GM18873 (cell line): ENCODE data around the gene NUP85.
A peak's percentile ranks its signal among the peaks of the same experiment; 100 is the strongest.
"Not testable (repeated sequence)": the region's sequence is repeated elsewhere in the genome, so short reads cannot be mapped to it uniquely, and the experiment has no call there.

Source experiments
- ATAC-seq: cut with Tn5 transposase; IDR thresholded peaks from one replicate; pipeline ENCODE4 v1.9.1; 2021; ENCODE audit warnings: mild to moderate bottlenecking, moderate library complexity, moderate number of reproducible peaks; ENCODE audit not compliant: unreplicated experiment, low FRiP score

The NUP85 gene

GRCh38 chr17:75239778-75240393, 34.4 kb downstream of the NUP85 start:
- ATAC-seq: no peak

- ATAC-seq: no peak
These were observed 35.1 kb downstream of the NUP85 start for GRCh38 chr17:75240394-75241142.

- ATAC-seq: no peak
These were observed 35.6 kb downstream of the NUP85 start for GRCh38 chr17:75241143-75241430.

- ATAC-seq: no peak
These were observed 36.0 kb downstream of the NUP85 start for GRCh38 chr17:75241502-75241901.

GRCh38 chr17:75241996-75242460, 36.5 kb downstream of the NUP85 start:
- ATAC-seq: no peak

GRCh38 chr17:75242461-75243042, 37.1 kb downstream of the NUP85 start:
- no peak for ATAC-seq

GRCh38 chr17:75244133-75244866, 38.8 kb downstream of the NUP85 start:
- no peak for ATAC-seq

GRCh38 chr17:75245011-75245410, 39.5 kb downstream of the NUP85 start:
- ATAC-seq: no peak

GRCh38 chr17:75246404-75246803, 40.9 kb downstream of the NUP85 start:
- no peak for ATAC-seq

GRCh38 chr17:75249564-75249963, 44.1 kb downstream of the NUP85 start:
- no peak for ATAC-seq

GRCh38 chr17:75250009-75250471, 44.6 kb downstream of the NUP85 start:
- peak; percentile 86 for ATAC-seq

GRCh38 chr17:75252039-75252816, 46.7 kb downstream of the NUP85 start:
- ATAC-seq: no peak

- ATAC-seq: not testable (repeated sequence)
These were observed 50.6 kb downstream of the NUP85 start for GRCh38 chr17:75255954-75256698.

- not testable (repeated sequence) for ATAC-seq
These were observed 51.7 kb downstream of the NUP85 start for GRCh38 chr17:75257228-75257627.

- peak; percentile 8 for ATAC-seq
These were observed 55.3 kb downstream of the NUP85 start for GRCh38 chr17:75260641-75261335.

- peak; percentile 79 for ATAC-seq
These were observed 56.0 kb downstream of the NUP85 start, which contains the start of the genes GGA3 and MRPS7 for GRCh38 chr17:75261336-75262111. GGA3 (minus strand) TSS chr17:75261606; CDS start chr17:75261587, 19 bp downstream. MRPS7 (plus strand) TSS chr17:75261879; CDS start chr17:75261901, 22 bp downstream.

GRCh38 chr17:75262112-75262606, 56.7 kb downstream of the NUP85 start:
- ATAC-seq: no peak

GRCh38 chr17:75263055-75263454, 57.6 kb downstream of the NUP85 start:
- no peak for ATAC-seq
